ENCODE results near the gene ZSCAN23. TPM values are rescaled to one million over a fixed set of nuclear protein-coding genes. Genes with fewer than 3 reads are reported as not detected.

Gene ZSCAN23
- total RNA-seq, 2 donors from 2014 or later: 4.1 to 7.1 TPM

- Histone ChIP-seq H3K27me3 (ENCODE audit: control insufficient read depth, insufficient read depth, low read length, poor library complexity, severe bottlenecking) (peaks cover 13% of the 10 kb centered on the region), H3K36me3 (ENCODE audit: control insufficient read depth, insufficient read depth, low read length) (no peaks in the 10 kb centered on the region), H3K4me3 (ENCODE audit: low read length) (no peak overlapping the region), H3K4me1 (ENCODE audit: control insufficient read depth, insufficient read depth, low read length) (no peaks in the 10 kb centered on the region), H3K27ac (ENCODE audit: low read depth, low read length) (no peak overlapping the region), H3K9me3 (ENCODE audit: control insufficient read depth, low read length) (peaks cover 11% of the 10 kb centered on the region), H3K9ac (ENCODE audit: extremely low read depth, low read length, poor library complexity, severe bottlenecking) (no peak overlapping the region)
- WGBS, 2 experiments (ENCODE audit: insufficient coverage in 1 of 2, insufficient read length in 1 of 2): 91 to 93% methylated on average over 6 to 7 of the region's 7 CpGs
- no peak for TF ChIP-seq CTCF (conservative IDR thresholded peaks at IDR 0.05)
- no peak overlapping the region for H3K4me3 Mint-ChIP-seq
- peaks cover 16% of the 10 kb centered on the region for H3K27me3 Mint-ChIP-seq (ENCODE audit: insufficient read depth)
- H3K36me3 Mint-ChIP-seq (ENCODE audit: low read depth): no peaks in the 10 kb centered on the region
- no peak overlapping the region for H3K27ac Mint-ChIP-seq
- DNase-seq: no peak
- H3K9me3 Mint-ChIP-seq: peaks cover 16% of the 10 kb centered on the region
- peaks cover 10% of the 10 kb centered on the region for H3K4me1 Mint-ChIP-seq
These were observed 24.8 kb upstream of the ZSCAN23 start for GRCh38 chr6:28468056-28468455.

- no peaks in the 10 kb centered on the region for H3K36me3 ChIP-seq (ENCODE audit: control insufficient read depth, insufficient read depth, low read length)
- Mint-ChIP-seq H3K36me3 (ENCODE audit: low read depth) (no peaks in the 10 kb centered on the region), H3K27me3 (ENCODE audit: insufficient read depth) (peaks cover 12% of the 10 kb centered on the region), H3K9me3 (no peaks in the 10 kb centered on the region), H3K27ac (no peak overlapping the region), H3K4me3 (no peak overlapping the region), H3K4me1 (peaks cover 39% of the 10 kb centered on the region)
- WGBS, 2 experiments (ENCODE audit: insufficient coverage in 1 of 2, insufficient read length in 1 of 2): 83% methylated on average over 2 of the region's 2 CpGs; no CpG with 5 or more reads in 1 of the 2 experiments
- no peak overlapping the region for H3K4me3 ChIP-seq (ENCODE audit: low read length)
- peaks cover 20% of the 10 kb centered on the region for H3K27me3 ChIP-seq (ENCODE audit: control insufficient read depth, insufficient read depth, low read length, poor library complexity, severe bottlenecking)
- TF ChIP-seq CTCF (conservative IDR thresholded peaks at IDR 0.05): no peak
- H3K9me3 ChIP-seq (ENCODE audit: control insufficient read depth, low read length): no peaks in the 10 kb centered on the region
- H3K27ac ChIP-seq (ENCODE audit: low read depth, low read length): no peak overlapping the region
- no peak overlapping the region for H3K9ac ChIP-seq (ENCODE audit: extremely low read depth, low read length, poor library complexity, severe bottlenecking)
- H3K4me1 ChIP-seq (ENCODE audit: control insufficient read depth, insufficient read depth, low read length): peaks cover 15% of the 10 kb centered on the region
- no peak for DNase-seq
These were observed 19.1 kb upstream of the ZSCAN23 start for GRCh38 chr6:28462401-28462800.

- no peak overlapping the region for H3K27ac ChIP-seq (ENCODE audit: low read depth, low read length)
- no peak overlapping the region for H3K27ac Mint-ChIP-seq
- peaks cover 15% of the 10 kb centered on the region for H3K4me1 ChIP-seq (ENCODE audit: control insufficient read depth, insufficient read depth, low read length)
- no peaks in the 10 kb centered on the region for H3K9me3 Mint-ChIP-seq
- H3K4me1 Mint-ChIP-seq: peaks cover 33% of the 10 kb centered on the region
- TF ChIP-seq CTCF (conservative IDR thresholded peaks at IDR 0.05): no peak
- no peaks in the 10 kb centered on the region for H3K36me3 Mint-ChIP-seq (ENCODE audit: low read depth)
- WGBS, 2 experiments (ENCODE audit: insufficient coverage in 1 of 2, insufficient read length in 1 of 2): 88% methylated on average over 1 of the region's 1 CpG; no CpG with 5 or more reads in 1 of the 2 experiments
- H3K9me3 ChIP-seq (ENCODE audit: control insufficient read depth, low read length): no peaks in the 10 kb centered on the region
- no peaks in the 10 kb centered on the region for H3K36me3 ChIP-seq (ENCODE audit: control insufficient read depth, insufficient read depth, low read length)
- H3K4me3 Mint-ChIP-seq: no peak overlapping the region
- H3K27me3 Mint-ChIP-seq (ENCODE audit: insufficient read depth): peaks cover 15% of the 10 kb centered on the region
- no peak overlapping the region for H3K9ac ChIP-seq (ENCODE audit: extremely low read depth, low read length, poor library complexity, severe bottlenecking)
- DNase-seq: no peak
- H3K27me3 ChIP-seq (ENCODE audit: control insufficient read depth, insufficient read depth, low read length, poor library complexity, severe bottlenecking): peaks cover 34% of the 10 kb centered on the region
- peak overlapping the region; percentile 38 for H3K4me3 ChIP-seq (ENCODE audit: low read length)
These were observed 15.3 kb upstream of the ZSCAN23 start for GRCh38 chr6:28458568-28458967.

Measured in endodermal cell (in vitro differentiated cells).